ENCODE results near the gene PTPRK. TPM values are rescaled to one million over a fixed set of nuclear protein-coding genes. Genes with fewer than 3 reads are reported as not detected.
A peak's percentile ranks its signal among the peaks of the same experiment; 100 is the strongest.

Gene PTPRK
- total and polyA plus RNA-seq, 2 of the 13 experiments (the other 11 are each of a cell fraction or from before 2014, with no cell fraction given): 43.6 to 98.3 TPM

DNA sequence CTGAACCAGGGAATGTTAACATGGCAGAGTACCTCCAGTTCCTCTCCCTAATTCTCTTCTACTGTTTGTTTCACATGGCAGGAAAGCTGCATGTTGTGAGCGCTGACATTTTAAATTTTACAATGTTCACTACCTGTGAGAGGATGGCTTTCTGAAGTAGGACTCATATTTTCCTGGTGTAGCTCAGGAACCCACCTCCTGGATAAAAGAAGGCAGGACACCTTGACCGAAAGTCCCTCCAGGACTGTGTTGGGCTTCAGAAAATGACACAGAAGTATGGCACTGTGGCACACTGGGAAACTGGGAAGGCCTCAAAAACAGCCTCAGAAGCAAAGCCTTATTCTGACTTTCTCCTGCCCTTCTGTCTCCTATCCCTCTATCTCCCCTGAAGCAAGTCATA, 33.3 kb downstream of the PTPRK start (continued):
- TF ChIP-seq ZSCAN9 (CRISPR knock-in tag; IDR thresholded peaks at IDR 0.05; ENCODE audit: borderline replicate concordance): peak; percentile 16; the same call in 1 of the 2 replicates
- TF ChIP-seq, protein P1, sequence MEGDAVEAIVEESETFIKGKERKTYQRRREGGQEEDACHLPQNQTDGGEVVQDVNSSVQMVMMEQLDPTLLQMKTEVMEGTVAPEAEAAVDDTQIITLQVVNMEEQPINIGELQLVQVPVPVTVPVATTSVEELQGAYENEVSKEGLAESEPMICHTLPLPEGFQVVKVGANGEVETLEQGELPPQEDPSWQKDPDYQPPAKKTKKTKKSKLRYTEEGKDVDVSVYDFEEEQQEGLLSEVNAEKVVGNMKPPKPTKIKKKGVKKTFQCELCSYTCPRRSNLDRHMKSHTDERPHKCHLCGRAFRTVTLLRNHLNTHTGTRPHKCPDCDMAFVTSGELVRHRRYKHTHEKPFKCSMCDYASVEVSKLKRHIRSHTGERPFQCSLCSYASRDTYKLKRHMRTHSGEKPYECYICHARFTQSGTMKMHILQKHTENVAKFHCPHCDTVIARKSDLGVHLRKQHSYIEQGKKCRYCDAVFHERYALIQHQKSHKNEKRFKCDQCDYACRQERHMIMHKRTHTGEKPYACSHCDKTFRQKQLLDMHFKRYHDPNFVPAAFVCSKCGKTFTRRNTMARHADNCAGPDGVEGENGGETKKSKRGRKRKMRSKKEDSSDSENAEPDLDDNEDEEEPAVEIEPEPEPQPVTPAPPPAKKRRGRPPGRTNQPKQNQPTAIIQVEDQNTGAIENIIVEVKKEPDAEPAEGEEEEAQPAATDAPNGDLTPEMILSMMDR (CRISPR knock-in tag; IDR thresholded peaks at IDR 0.05): peak; percentile 60
- TF ChIP-seq GZF1 (CRISPR knock-in tag; IDR thresholded peaks at IDR 0.05): no peak
- peak; percentile 59 for TF ChIP-seq ZMYM4 (CRISPR knock-in tag; IDR thresholded peaks at IDR 0.05)
- TF ChIP-seq ZNF101 (CRISPR knock-in tag; IDR thresholded peaks at IDR 0.05; ENCODE audit: borderline replicate concordance, low read depth): no peak
- TF ChIP-seq, protein P2, sequence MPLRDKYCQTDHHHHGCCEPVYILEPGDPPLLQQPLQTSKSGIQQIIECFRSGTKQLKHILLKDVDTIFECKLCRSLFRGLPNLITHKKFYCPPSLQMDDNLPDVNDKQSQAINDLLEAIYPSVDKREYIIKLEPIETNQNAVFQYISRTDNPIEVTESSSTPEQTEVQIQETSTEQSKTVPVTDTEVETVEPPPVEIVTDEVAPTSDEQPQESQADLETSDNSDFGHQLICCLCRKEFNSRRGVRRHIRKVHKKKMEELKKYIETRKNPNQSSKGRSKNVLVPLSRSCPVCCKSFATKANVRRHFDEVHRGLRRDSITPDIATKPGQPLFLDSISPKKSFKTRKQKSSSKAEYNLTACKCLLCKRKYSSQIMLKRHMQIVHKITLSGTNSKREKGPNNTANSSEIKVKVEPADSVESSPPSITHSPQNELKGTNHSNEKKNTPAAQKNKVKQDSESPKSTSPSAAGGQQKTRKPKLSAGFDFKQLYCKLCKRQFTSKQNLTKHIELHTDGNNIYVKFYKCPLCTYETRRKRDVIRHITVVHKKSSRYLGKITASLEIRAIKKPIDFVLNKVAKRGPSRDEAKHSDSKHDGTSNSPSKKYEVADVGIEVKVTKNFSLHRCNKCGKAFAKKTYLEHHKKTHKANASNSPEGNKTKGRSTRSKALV (CRISPR knock-in tag; IDR thresholded peaks at IDR 0.05): no peak
- no peak for TF ChIP-seq SIN3B (IDR thresholded peaks at IDR 0.05; ENCODE audit: low read length)
- no peak for TF ChIP-seq SOX5 (CRISPR knock-in tag; IDR thresholded peaks at IDR 0.05; ENCODE audit: borderline replicate concordance)
- peak; percentile 69 for TF ChIP-seq STAG1 (CRISPR knock-in tag; IDR thresholded peaks at IDR 0.05)
- no peak for TF ChIP-seq SKI (IDR thresholded peaks at IDR 0.05; ENCODE audit: partially characterized antibody)
- no peak for TF ChIP-seq ZNF432 (CRISPR knock-in tag; IDR thresholded peaks at IDR 0.05; ENCODE audit: borderline replicate concordance)
- TF ChIP-seq, protein P3, sequence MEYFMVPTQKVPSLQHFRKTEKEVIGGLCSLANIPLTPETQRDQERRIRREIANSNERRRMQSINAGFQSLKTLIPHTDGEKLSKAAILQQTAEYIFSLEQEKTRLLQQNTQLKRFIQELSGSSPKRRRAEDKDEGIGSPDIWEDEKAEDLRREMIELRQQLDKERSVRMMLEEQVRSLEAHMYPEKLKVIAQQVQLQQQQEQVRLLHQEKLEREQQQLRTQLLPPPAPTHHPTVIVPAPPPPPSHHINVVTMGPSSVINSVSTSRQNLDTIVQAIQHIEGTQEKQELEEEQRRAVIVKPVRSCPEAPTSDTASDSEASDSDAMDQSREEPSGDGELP (IDR thresholded peaks at IDR 0.05; ENCODE audit: borderline replicate concordance, low read depth): no peak
- no peak for TF ChIP-seq GLI4 (CRISPR knock-in tag; IDR thresholded peaks at IDR 0.05; ENCODE audit: borderline replicate concordance)

Measured in HepG2 (cell line).